Smooth muscle cell (in vitro differentiated cells): ENCODE results near the gene MCC. TPM values are rescaled to one million over a fixed set of nuclear protein-coding genes. Genes with fewer than 3 reads are reported as not detected.

Source experiments
- DNase-seq: peaks from one replicate; lab custom pipeline; 2025; ENCODE audit not compliant: unreplicated experiment; lab: John Stamatoyannopoulos, UW
- H2AFZ ChIP-seq: fragments of 200-600 bp; sonication (generic); 2 replicates; pipeline ENCODE4 v1.6.0; 2016; ENCODE audit warnings: antibody characterized with exemption, low read depth, mild to moderate bottlenecking
- H3F3A ChIP-seq: fragments of 200-600 bp; sonication (generic); 2 replicates; pipeline ENCODE4 v1.6.0; 2017; ENCODE audit warnings: antibody characterized with exemption, low read depth
- H3K27ac ChIP-seq: fragments of 200-600 bp; sonication (generic); 2 replicates; pipeline ENCODE4 v1.5.1; 2016; ENCODE audit warnings: low read depth, mild to moderate bottlenecking
- H3K27me3 ChIP-seq: fragments of 200-600 bp; sonication (generic); 2 replicates; pipeline ENCODE4 v1.6.1; 2016; ENCODE audit warnings: low read depth, mild to moderate bottlenecking
- H3K36me3 ChIP-seq: fragments of 200-600 bp; sonication (generic); 2 replicates; pipeline ENCODE4 v1.5.1; 2016; ENCODE audit warnings: low read depth
- H3K4me1 ChIP-seq: fragments of 200-600 bp; sonication (generic); 2 replicates; pipeline ENCODE4 v1.5.1; 2016; ENCODE audit warnings: low read depth
- H3K4me2 ChIP-seq: fragments of 200-600 bp; sonication (generic); 2 replicates; pipeline ENCODE4 v1.6.0; 2016; ENCODE audit warnings: mild to moderate bottlenecking
- H3K4me3 ChIP-seq: fragments of 200-600 bp; sonication (generic); 2 replicates; pipeline ENCODE4 v1.5.1; 2016; ENCODE audit warnings: mild to moderate bottlenecking
- H3K79me2 ChIP-seq: fragments of 200-600 bp; sonication (generic); 2 replicates; pipeline ENCODE4 v1.6.0; 2016; ENCODE audit warnings: low read depth, mild to moderate bottlenecking
- H3K9ac ChIP-seq: fragments of 200-600 bp; sonication (generic); 2 replicates; pipeline ENCODE4 v1.6.0; 2016; ENCODE audit warnings: low read depth
- H3K9me3 ChIP-seq: fragments of 200-600 bp; sonication (generic); replicated peaks from 2 replicates; pipeline ENCODE4 v1.5.1; 2016; ENCODE audit warnings: low read depth
- H4K20me1 ChIP-seq: fragments of 200-600 bp; sonication (generic); 2 replicates; pipeline ENCODE4 v1.6.0; 2016; ENCODE audit warnings: low read depth
- WGBS: methylation state at CpG from one replicate; pipeline ENCODE4 v1.1.7; 2016; ENCODE audit warnings: low lambda C conversion rate; 5-methylcytosine and 5-hydroxymethylcytosine counted together
- polyA plus RNA-seq: library from polyadenylated mRNA; unstranded; fragments of >200 nt; fragmentation: Nextera tagmentation; extraction: Ambion mirVana; gene quantifications from 2 replicates; pipeline ENCODE4 v1.2.1, GENCODE V29; 2016
- total RNA-seq: library from RNA; depleted of rRNA; stranded (reverse); fragments of >200 nt; gene quantifications from 2 replicates; pipeline ENCODE4 v1.2.3, GENCODE V29; 2014
- TF ChIP-seq, protein P1 (sequence below): fragments of 200-600 bp; sonication (generic); IDR thresholded peaks from 2 replicates; pipeline ENCODE4 v1.5.1; 2017; ENCODE audit warnings: borderline replicate concordance, mild to moderate bottlenecking, antibody characterized with exemption; ENCODE audit not compliant: insufficient read depth, poor library complexity, severe bottlenecking

The MCC gene
- total and polyA plus RNA-seq, 2 experiments from 2014 or later, result 5.8 to 19.2 TPM

DNA sequence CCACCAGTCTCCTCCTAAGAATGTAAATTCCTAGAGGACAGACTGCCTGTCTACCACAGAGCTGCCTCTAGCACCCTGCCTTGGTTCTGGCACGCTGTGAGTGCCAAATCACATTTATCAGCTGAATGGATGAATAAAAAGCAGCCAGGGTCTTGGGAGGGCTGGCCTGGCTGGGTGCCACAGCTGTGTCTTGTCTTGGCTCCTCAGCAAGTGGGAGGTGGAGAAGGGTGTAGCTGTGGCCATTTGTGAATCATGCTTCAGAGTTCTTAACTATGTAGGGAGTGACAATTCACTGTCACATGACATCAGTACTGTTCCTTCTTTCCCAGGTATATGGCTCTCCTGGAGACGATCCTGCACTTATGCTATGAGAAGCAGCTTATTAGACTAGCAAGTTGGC lies 441.0 kb downstream of the MCC start:
- Histone ChIP-seq H3K27me3 (no peaks in the 10 kb centered on the region), H3K9me3 (no peaks in the 10 kb centered on the region), H3K4me3 (no peak overlapping the region), H3K9ac (no peak overlapping the region), H3K4me1 (peaks cover 5% of the 10 kb centered on the region), H2AFZ (no peak overlapping the region), H3K79me2 (no peaks in the 10 kb centered on the region), H3K36me3 (no peaks in the 10 kb centered on the region), H4K20me1 (no peaks in the 10 kb centered on the region), H3K4me2 (peak overlapping the region; percentile 6), H3K27ac (peak overlapping the region; percentile 58), H3F3A (peaks cover 6% of the 10 kb centered on the region)
- DNase-seq, result no peak
- TF ChIP-seq, protein P1, sequence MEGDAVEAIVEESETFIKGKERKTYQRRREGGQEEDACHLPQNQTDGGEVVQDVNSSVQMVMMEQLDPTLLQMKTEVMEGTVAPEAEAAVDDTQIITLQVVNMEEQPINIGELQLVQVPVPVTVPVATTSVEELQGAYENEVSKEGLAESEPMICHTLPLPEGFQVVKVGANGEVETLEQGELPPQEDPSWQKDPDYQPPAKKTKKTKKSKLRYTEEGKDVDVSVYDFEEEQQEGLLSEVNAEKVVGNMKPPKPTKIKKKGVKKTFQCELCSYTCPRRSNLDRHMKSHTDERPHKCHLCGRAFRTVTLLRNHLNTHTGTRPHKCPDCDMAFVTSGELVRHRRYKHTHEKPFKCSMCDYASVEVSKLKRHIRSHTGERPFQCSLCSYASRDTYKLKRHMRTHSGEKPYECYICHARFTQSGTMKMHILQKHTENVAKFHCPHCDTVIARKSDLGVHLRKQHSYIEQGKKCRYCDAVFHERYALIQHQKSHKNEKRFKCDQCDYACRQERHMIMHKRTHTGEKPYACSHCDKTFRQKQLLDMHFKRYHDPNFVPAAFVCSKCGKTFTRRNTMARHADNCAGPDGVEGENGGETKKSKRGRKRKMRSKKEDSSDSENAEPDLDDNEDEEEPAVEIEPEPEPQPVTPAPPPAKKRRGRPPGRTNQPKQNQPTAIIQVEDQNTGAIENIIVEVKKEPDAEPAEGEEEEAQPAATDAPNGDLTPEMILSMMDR, result no peak
- 85% methylated on average over 2 of the region's 2 CpGs for WGBS

DNA sequence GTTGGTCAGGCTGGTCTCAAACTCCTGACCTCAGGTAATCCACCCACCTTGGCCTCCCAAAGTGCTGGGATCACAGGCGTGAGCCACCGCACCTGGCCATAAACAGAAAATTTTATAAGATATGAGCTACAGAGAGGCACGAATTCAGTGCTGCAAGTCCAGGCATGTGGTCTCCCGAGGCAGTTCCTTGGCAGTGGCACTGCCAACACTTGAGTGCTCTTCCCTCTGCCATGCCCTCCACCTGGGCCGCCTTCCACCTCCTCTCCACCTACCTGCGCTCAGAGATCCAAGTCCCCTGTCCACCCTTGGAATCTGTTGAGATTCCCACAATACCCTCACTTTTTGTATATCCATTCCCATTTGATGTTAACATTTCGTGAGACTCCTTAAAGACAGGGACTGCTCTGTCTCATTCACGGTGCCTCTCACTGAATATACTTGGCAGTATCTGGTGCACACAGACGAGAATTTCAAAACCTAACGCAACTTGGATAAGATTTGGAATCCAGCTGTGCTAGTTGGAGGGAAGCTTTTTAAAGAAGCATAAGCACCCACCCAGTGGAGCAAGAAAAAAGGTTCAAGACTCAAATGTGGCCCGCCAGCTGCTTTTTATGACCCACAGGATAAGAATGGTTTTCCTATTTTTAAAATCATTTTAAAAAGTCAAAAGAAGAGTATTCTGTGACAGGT lies 443.3 kb downstream of the MCC start:
- no peaks in the 10 kb centered on the region for H4K20me1 ChIP-seq
- no peak overlapping the region for H3K9ac ChIP-seq
- TF ChIP-seq, protein P1, result no peak
- no peak overlapping the region for H3K27ac ChIP-seq
- H3K36me3 ChIP-seq, result no peaks in the 10 kb centered on the region
- H3F3A ChIP-seq, result peaks cover 6% of the 10 kb centered on the region
- H2AFZ ChIP-seq, result no peak overlapping the region
- H3K4me1 ChIP-seq, result peaks cover 5% of the 10 kb centered on the region
- no peaks in the 10 kb centered on the region for H3K27me3 ChIP-seq
- DNase-seq, result no peak
- WGBS, result 91% methylated on average over 11 of the region's 11 CpGs
- H3K79me2 ChIP-seq, result no peaks in the 10 kb centered on the region
- H3K4me3 ChIP-seq, result no peak overlapping the region
- no peaks in the 10 kb centered on the region for H3K9me3 ChIP-seq
- no peak overlapping the region for H3K4me2 ChIP-seq

DNA sequence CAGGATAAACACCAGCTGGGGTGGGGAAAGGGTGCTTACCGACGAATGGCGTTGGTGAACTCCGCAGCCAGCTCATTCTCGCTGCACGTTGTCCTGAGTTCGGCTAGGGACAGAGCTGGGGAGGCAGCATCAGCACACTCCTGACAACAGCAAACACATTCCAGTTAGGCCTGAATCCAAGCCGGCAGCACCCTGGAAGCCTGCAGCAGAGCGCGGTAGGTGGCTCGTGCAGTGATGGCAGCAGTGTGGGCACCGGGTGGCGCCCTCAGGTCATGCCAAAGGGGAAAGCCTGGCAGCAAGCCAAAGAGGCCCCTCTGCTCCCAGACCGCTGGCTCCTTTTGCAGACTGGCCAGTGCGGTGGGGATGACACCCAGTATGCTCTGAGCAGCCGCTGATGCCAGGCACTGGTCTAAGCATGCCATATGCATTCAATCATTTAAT lies 444.7 kb downstream of the MCC start:
- peak overlapping the region; percentile 51 for H3K27ac ChIP-seq

More for the DNA sequence above, 444.7 kb downstream of the MCC start:
- Histone ChIP-seq H3K36me3 (no peaks in the 10 kb centered on the region), H3K4me3 (no peak overlapping the region), H3K4me2 (no peak overlapping the region), H3K9me3 (no peaks in the 10 kb centered on the region), H3K9ac (no peak overlapping the region), H2AFZ (no peak overlapping the region), H4K20me1 (no peaks in the 10 kb centered on the region), H3K27me3 (no peaks in the 10 kb centered on the region), H3K79me2 (no peaks in the 10 kb centered on the region), H3F3A (peaks cover 6% of the 10 kb centered on the region), H3K4me1 (peaks cover 5% of the 10 kb centered on the region)
- DNase-seq, result no peak
- TF ChIP-seq, protein P1, result peak; percentile 17
- WGBS, result 81% methylated on average over 16 of the region's 16 CpGs
